ENCODE data around the gene ZNF319. TPM values are rescaled to one million over a fixed set of nuclear protein-coding genes. Genes with fewer than 3 reads are reported as not detected.

The ZNF319 gene
- total and polyA plus RNA-seq, 2 of the 13 experiments (the other 11 are each of a cell fraction or from before 2014, with no cell fraction given), result 2.4 to 3.6 TPM

DNA sequence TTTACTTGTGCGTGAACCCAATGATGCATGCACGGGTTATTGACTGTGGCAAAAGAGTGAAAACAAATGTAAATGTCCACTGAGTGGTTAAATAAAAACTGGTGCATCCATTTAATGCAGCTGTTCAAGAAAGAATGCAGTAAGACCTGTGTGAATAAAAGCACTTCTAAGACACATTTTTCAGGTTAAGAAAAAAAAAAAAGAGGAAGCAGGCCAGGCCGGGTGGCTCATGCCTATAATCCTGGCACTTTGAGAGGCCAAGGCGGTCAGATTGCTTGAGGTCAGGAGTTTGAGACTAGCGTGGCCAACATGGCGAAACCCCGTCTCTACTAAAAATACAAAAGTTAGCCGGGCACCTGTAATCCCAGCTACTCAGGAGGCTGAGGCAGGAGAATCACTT lies 41.4 kb downstream of the ZNF319 start:
- in situ Hi-C loops (cut with HindIII; ENCODE audit: extremely low pct_ligation_motif_present, low pct_unique_long_range_greater_than_20kb) (no loop called here), intact Hi-C loops (cut with micrococcal nuclease; ENCODE audit: unreplicated experiment) (no loop called here)
- ATAC-seq (no peak), DNase-seq (ENCODE audit: low spot score) (no peak), FAIRE-seq (no peak)
- no peaks in the 10 kb centered on the region for H4K20me1 ChIP-seq (ENCODE audit: insufficient read depth, low read length)
- no peak overlapping the region for H3K4me2 ChIP-seq (ENCODE audit: low read depth, low read length)
- H2AFZ ChIP-seq (ENCODE audit: low read length), result no peak overlapping the region
- no TSS peak for BruUV-seq (replicated peaks)
- no peak overlapping the region for H3K9ac ChIP-seq (ENCODE audit: insufficient read depth, low read depth, low read length)
- no peaks in the 10 kb centered on the region for H3K36me3 ChIP-seq (replicated peaks in 1 of 2; ENCODE audit: control insufficient read depth in 1 of 2, insufficient read depth in 2 of 2, low read length in 2 of 2)
- no peaks in the 10 kb centered on the region for H3K9me3 ChIP-seq (ENCODE audit: low read length)
- TF ChIP-seq SMARCC2 (IDR thresholded peaks at IDR 0.05) (no peak), GPN1 (CRISPR knock-in tag; IDR thresholded peaks at IDR 0.05; ENCODE audit: borderline replicate concordance) (no peak), ZSCAN9 (CRISPR knock-in tag; IDR thresholded peaks at IDR 0.05; ENCODE audit: borderline replicate concordance) (no peak), ZMYM3 (CRISPR knock-in tag; IDR thresholded peaks at IDR 0.05) (no peak), ZNF839 (CRISPR knock-in tag; IDR thresholded peaks at IDR 0.05; ENCODE audit: borderline replicate concordance) (no peak), SP2 (CRISPR knock-in tag; IDR thresholded peaks at IDR 0.05) (no peak), ZNF614 (CRISPR knock-in tag; IDR thresholded peaks at IDR 0.05; ENCODE audit: borderline replicate concordance) (no peak), MAFG (CRISPR knock-in tag; IDR thresholded peaks at IDR 0.05) (no peak), MED13 (CRISPR knock-in tag; IDR thresholded peaks at IDR 0.05) (no peak)
- TF ChIP-seq, protein P1, sequence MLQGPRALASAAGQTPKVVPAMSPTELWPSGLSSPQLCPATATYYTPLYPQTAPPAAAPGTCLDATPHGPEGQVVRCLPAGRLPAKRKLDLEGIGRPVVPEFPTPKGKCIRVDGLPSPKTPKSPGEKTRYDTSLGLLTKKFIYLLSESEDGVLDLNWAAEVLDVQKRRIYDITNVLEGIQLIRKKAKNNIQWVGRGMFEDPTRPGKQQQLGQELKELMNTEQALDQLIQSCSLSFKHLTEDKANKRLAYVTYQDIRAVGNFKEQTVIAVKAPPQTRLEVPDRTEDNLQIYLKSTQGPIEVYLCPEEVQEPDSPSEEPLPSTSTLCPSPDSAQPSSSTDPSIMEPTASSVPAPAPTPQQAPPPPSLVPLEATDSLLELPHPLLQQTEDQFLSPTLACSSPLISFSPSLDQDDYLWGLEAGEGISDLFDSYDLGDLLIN (CRISPR knock-in tag; IDR thresholded peaks at IDR 0.05; ENCODE audit: borderline replicate concordance), result no peak
- TF ChIP-seq, protein P2, sequence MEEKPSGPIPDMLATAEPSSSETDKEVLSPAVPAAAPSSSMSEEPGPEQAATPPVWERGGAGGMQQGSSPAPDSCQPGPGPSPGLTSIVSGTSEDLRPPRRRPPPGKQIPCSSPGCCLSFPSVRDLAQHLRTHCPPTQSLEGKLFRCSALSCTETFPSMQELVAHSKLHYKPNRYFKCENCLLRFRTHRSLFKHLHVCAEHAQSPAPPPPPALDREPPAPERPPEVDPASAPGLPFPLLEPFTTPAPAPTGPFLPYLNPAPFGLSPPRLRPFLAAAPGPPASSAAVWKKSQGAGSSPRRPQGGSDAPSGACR (CRISPR knock-in tag; IDR thresholded peaks at IDR 0.05), result no peak
- TF ChIP-seq, protein P3, sequence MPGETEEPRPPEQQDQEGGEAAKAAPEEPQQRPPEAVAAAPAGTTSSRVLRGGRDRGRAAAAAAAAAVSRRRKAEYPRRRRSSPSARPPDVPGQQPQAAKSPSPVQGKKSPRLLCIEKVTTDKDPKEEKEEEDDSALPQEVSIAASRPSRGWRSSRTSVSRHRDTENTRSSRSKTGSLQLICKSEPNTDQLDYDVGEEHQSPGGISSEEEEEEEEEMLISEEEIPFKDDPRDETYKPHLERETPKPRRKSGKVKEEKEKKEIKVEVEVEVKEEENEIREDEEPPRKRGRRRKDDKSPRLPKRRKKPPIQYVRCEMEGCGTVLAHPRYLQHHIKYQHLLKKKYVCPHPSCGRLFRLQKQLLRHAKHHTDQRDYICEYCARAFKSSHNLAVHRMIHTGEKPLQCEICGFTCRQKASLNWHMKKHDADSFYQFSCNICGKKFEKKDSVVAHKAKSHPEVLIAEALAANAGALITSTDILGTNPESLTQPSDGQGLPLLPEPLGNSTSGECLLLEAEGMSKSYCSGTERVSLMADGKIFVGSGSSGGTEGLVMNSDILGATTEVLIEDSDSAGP (CRISPR knock-in tag; IDR thresholded peaks at IDR 0.05; ENCODE audit: borderline replicate concordance), result no peak
- H3K4me3 ChIP-seq (replicated peaks in 1 of 3; ENCODE audit: insufficient read depth in 1 of 3, low read depth in 2 of 3, low read length in 3 of 3), result no peak overlapping the region
- CTCF ChIA-PET (ENCODE audit: low intra/inter-chr PET ratio, low total read pairs), result no interaction called here
- no peak overlapping the region for H3K27ac ChIP-seq (ENCODE audit: extremely low read length, insufficient read depth, low read length)
- H3K4me1 ChIP-seq (ENCODE audit: insufficient read depth, low read length), result peaks cover 30% of the 10 kb centered on the region
- 41% methylated on average over 8 of the region's 8 CpGs for WGBS (ENCODE audit: low lambda C conversion rate)
- peaks cover 8 to 70% of the 10 kb centered on the region in 2 experiments; a peak in 4 of 5 replicates for H3K27me3 ChIP-seq (ENCODE audit: control insufficient read depth in 1 of 2, insufficient read depth in 2 of 2, low read length in 2 of 2)
- no peaks in the 10 kb centered on the region for H3K79me2 ChIP-seq (ENCODE audit: insufficient read depth, low read length)
- POLR2A ChIA-PET, result no interaction called here
